SHP77 treated with DMSO at 0.1 percent for 48 hours (cell line): ENCODE measurements around the gene RAD51AP1.

ENCODE experiments used
- DNase-seq: peaks from one replicate; lab custom pipeline; 2025; lab: John Stamatoyannopoulos, UW

The RAD51AP1 gene

DNA sequence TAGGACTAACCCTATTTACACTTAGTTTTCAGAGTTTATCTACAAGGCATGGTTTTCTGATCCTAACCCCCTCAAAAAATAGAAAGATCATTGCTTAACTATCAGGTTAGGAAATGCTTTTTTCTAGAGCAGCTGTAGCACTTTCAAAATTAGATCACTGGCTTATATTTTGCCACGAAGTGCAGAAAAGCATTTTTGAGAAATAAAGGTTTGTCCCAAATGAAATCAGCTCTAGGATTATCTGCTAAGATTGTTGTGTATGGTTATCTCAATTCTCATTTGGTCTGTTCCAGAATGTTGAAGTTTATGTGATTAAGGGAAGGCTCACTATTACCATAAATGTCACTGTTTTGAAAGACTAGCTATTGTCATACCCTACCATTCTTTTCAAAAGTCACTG lies 13.5 kb downstream of the RAD51AP1 start:
- DNase-seq: no peak

DNA sequence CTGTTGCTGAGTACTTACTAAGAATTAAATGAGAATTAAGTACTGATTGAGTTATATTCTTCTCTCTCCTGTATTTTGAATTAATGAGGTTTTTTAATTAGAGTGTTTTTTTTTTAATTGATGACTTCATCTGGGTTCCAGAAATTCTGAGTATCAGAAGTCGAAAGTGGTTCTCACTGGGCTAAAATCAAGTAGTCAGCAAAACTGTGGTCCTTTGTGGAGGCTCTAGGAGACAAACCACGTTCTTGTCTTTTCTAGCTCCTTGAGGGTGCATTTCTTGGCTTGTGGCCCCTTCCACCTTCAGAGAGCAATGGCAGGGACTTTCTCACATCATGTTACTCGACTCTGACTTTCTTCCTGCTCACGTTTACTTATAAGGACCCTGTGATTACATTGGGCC lies 15.3 kb downstream of the RAD51AP1 start:
- no peak for DNase-seq

DNA sequence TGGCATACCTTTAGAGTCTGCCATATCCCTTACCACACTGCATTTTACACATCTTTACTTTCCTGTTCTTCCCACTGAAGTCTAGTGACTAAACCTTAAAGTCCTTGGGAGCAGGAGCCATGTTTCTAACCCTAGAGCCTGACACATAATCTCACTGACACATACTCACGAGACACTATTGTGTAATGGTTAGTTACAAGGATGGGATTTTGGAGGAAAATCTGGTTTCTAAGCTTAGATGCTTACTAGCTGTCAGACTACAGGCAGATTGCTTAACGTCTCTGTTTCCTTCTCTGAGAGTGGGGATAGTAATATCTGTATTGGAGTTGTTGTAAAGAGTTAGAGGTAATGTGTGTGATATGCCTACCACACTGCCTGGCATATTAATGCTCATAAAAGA lies 17.1 kb downstream of the RAD51AP1 start:
- DNase-seq: no peak

- DNase-seq: no peak
Observed at GRCh38 chr12:4556735-4557530, 18.2 kb downstream of the RAD51AP1 start.

GRCh38 chr12:4557586-4557985 lies 18.9 kb downstream of the RAD51AP1 start:
- no peak for DNase-seq

DNA sequence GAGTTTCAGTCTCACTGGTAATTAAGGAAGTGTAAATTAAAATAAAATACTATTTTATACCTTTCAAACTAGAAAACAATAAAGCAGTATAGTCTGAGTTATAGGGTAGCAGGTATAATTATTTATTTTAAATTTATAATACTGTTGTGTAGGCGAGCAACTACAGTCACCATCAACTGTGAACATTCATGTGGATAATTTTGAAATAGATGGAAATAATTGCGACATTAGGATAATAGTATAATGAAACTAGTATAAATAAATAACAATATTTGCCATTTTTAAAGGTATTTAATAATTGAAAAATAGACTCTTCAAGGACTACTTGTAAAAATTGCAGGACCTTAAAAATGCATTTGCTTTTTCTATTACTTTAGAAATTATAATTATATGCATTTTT lies 19.5 kb downstream of the RAD51AP1 start:
- DNase-seq: no peak

GRCh38 chr12:4562034-4562657 lies 23.5 kb downstream of the RAD51AP1 start, which contains the start of gene DYRK4:
Gene DYRK4, plus strand, starts transcription at chr12:4562208. Its CDS starts 38 bp downstream, at chr12:4562246.
- DNase-seq: peak; percentile 14

- DNase-seq: no peak
Observed at GRCh38 chr12:4563336-4563735, 24.6 kb downstream of the RAD51AP1 start.

DNA sequence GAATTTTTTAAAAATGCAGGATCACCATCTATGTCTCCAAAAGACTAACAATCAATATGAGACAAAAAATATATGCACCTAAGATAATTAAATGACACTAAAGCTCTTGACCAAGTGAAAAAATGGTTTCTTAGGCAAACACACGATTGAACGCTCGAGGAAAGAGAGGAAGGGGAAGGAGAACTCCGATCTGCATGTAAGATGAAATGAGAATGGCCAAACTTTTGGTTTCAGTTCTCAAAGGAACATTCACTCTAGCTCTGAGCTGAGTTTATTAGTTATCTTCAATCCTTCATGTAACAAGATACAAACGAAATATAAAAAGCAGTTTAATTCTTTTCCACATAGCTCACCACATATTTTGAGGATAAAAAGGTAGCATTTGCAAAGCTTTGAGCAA lies 26.1 kb downstream of the RAD51AP1 start:
- no peak for DNase-seq

- DNase-seq: no peak
Observed at GRCh38 chr12:4566474-4566873, 27.8 kb downstream of the RAD51AP1 start.

- DNase-seq: no peak
Observed at GRCh38 chr12:4567073-4567881, 28.6 kb downstream of the RAD51AP1 start.

GRCh38 chr12:4569261-4569660 lies 30.6 kb downstream of the RAD51AP1 start:
- no peak for DNase-seq

DNA sequence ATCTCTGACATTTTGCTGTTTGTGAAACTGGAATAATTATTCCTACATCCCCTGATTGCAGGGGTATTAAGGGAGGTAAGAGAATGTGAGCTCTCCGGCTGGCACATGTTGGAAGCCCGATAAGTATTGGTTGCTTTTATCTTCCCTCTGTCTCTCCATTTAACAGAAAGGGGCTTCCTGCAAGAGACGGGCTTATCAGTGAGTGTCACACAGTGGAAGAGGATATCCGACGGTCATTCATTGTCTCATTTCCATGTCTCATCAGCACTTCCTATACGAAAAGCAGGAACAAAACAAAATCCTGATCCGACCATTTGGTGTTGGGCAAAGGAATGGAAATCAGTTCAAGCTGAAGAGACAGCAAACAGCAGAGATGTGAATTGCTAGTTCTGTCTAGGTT lies 34.0 kb downstream of the RAD51AP1 start:
- DNase-seq: no peak

- no peak for DNase-seq
Observed at GRCh38 chr12:4579305-4580102, 40.8 kb downstream of the RAD51AP1 start.

DNA sequence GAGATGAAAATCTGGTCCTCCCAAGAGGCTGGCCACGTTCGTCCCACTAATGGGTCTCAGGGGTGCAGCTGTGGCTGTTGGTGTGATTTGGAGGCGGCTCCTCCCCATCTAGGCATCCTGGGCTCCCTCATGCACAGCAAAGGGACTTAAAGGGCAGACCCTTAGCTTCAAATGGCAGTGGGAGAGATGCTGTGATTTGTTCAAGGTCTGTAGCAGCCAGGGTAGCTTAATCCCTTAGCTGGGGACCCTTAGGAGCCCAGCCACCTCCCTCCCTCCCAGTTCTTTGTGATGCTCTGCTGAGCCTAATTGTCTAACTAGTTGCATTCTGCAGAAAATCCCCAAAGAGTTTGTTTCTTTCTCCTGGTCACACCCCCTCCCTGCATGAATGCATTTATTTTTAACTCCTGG lies 41.6 kb downstream of the RAD51AP1 start:
- no peak for DNase-seq

GRCh38 chr12:4584281-4584680 lies 45.6 kb downstream of the RAD51AP1 start:
- DNase-seq: no peak

GRCh38 chr12:4584896-4585295 lies 46.2 kb downstream of the RAD51AP1 start:
- DNase-seq: no peak

- DNase-seq: no peak
Observed at GRCh38 chr12:4586500-4586899, 47.8 kb downstream of the RAD51AP1 start.

DNA sequence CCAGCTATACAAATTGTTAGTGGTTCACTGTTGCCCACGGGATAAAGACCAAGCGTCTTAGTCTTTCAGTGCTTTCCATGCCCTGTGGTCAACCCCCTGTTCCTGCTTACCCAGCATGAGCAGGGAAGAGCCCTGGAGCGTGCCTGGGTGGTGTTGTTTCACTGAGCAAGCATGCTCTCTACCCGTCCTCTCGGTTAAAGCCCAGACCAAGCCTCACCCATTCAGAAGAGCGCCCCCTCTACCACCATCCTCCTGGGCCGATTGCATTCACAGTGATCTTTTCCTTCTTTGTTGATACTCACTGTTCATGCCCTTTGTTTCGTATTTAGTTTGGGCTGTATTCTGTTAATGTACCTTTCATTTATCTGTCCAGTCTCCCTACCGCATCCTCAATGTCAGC lies 48.4 kb downstream of the RAD51AP1 start:
- no peak for DNase-seq

DNA sequence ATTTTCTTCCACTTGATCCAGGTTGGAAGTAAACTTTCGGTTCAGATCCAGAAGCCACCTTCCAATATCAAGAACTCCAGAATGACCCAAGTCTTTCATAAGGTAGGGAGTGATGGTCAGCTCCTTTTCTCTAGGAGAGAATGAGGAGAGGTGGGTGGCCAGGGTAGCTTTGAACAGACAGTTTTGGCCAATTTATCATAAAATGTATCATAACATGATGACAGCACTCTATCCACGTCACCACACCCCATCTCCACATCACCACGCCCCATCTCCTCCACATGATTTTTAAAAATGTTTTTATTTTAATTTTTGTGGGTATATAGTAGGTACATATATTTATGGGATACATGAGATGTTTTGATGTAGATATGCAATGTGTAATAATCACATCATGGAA lies 50.2 kb downstream of the RAD51AP1 start:
- DNase-seq: no peak

- no peak for DNase-seq
Observed at GRCh38 chr12:4589941-4590340, 51.3 kb downstream of the RAD51AP1 start.

DNA sequence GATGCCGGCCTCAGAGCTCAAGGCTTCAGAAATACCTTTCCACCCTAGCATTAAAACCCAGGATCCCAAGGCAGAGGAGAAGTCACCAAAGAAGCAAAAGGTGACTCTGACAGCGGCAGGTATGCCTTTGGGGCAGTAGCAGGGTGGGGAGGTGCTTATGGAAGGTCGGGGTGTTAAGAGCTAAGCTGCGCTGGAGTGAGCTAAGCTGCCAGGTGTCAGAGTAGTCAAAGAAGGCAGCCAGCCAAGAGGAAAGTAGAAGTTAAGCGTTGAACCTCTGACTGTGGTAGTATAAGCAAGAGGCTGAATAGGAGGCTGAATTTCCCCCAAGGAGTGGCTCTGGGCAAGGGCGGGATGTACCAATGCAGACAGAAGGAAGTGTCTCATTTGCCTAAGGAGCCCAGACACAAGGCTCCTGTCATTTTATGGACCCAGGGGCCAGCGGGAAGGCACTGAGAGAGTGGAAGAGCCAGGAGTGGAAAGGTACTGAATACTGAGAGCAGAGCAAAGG lies 52.5 kb downstream of the RAD51AP1 start:
- no peak for DNase-seq
